ENCODE measurements around the gene RABEP2. TPM values are rescaled to one million over a fixed set of nuclear protein-coding genes. Genes with fewer than 3 reads are reported as not detected.

The RABEP2 gene
- total and polyA plus RNA-seq, 3 experiments from 2014 or later = 6.6 to 21.7 (median 20.8) TPM

DNA sequence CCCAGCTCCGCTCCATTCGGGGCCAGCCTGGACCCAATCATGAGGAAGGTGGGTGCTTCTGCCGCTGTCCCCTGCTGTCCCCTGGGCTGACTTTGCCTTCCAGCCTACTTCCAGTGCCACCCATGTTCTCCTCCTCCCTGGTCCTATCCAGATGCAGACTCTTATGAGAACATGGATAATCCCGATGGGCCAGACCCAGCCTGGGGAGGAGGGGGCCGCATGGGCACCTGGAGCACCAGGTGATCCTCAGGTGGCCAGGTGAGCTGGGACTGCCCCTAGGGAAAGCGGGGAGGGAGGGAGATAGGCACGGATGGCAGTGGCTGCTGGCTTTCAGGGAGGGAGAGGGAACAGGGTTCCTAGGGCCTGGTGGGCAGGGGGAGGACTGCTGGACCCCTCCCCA is 13.7 kb upstream of the RABEP2 start:
- CTCF ChIA-PET = no interaction called here
- Mint-ChIP-seq H3K36me3 (no peaks in the 10 kb centered on the region), H3K4me1 (peaks cover 10 to 13% (median 13%) of the 10 kb centered on the region in 3 donors)

DNA sequence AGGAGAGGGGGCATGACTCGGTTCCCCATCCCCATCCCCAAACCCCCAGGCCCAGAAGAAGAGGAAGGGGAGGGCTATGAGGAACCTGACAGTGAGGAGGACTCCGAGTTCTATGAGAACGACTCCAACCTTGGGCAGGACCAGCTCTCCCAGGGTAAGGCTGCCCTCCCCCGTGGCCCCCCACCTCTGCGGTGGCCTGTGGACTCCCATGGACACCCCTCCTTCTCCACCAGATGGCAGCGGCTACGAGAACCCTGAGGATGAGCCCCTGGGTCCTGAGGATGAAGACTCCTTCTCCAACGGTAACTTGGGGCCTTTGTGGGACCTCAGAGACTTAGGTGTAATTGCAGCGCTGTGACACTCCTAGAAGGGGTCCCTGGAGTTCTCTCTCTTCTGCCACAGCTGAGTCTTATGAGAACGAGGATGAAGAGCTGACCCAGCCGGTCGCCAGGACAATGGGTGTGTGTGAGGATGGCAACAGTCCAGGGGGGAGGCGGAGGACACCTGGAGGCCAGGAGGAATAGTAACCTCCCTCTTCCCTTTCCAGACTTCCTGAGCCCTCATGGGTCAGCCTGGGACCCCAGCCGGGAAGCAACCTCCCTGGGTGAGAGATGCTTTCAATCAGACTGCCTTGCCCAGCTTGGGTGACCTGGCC is 12.3 kb upstream of the RABEP2 start:
- POLR2A ChIA-PET = interaction anchor here (0.6 to 0.7 kb wide), 2 partner anchors 12 to 36 kb away, joined by 3 to 5 read pairs; no protein-coding TSS in a partner anchor
- no peak for DNase-seq

More for the DNA sequence above, 13.7 kb upstream of the RABEP2 start:
- no peak overlapping the region for H3K27ac ChIP-seq (ENCODE audit: low read depth, low read length)
- no peaks in the 10 kb centered on the region for H3K27me3 ChIP-seq (ENCODE audit: insufficient read depth, low read length, poor library complexity, severe bottlenecking)
- no peaks in the 10 kb centered on the region for H3K9me3 Mint-ChIP-seq
- H3K4me1 ChIP-seq (ENCODE audit: insufficient read depth, low read length) = peaks cover 12% of the 10 kb centered on the region
- H3K4me3 ChIP-seq (ENCODE audit: low read length) = no peak overlapping the region
- no peak overlapping the region for H3K27ac Mint-ChIP-seq
- H3K9me3 ChIP-seq (ENCODE audit: low read length) = no peaks in the 10 kb centered on the region
- POLR2A ChIA-PET = no interaction called here
- peak overlapping the region in 1 of 7 donors; percentile 29 for H3K4me3 Mint-ChIP-seq
- no peaks in the 10 kb centered on the region for H3K36me3 ChIP-seq (ENCODE audit: insufficient read depth, low read length)
- DNase-seq = no peak
- H3K27me3 Mint-ChIP-seq = no peaks in the 10 kb centered on the region

DNA sequence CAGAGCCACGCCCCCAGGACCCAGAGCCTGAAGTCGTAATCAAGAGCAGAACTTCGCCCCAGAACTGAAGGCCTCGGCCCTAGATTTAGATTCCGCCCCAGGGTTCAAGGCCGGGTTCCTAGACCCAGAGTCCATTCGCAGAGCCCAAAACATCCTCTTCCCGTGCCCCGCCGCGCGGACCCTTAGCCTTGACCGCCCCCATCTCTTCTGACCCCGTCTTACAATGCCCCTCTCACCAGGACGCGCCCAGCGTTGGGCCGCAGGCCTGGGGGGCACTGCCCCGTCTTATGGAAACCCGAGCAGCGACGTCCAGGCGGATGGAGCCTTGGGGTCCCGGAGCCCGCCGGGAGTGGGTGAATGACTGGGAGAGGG is 11.7 kb upstream of the RABEP2 start:
- Histone ChIP-seq H3K36me3 (ENCODE audit: insufficient read depth, low read length) (no peaks in the 10 kb centered on the region), H3K4me1 (ENCODE audit: insufficient read depth, low read length) (peaks cover 12% of the 10 kb centered on the region), H3K9me3 (ENCODE audit: low read length) (no peaks in the 10 kb centered on the region), H3K4me3 (ENCODE audit: low read length) (no peak overlapping the region), H3K27ac (ENCODE audit: low read depth, low read length) (peak overlapping the region; percentile 4), H3K27me3 (ENCODE audit: insufficient read depth, low read length, poor library complexity, severe bottlenecking) (no peaks in the 10 kb centered on the region)
- CTCF ChIA-PET = interaction anchor here (1.3 to 2.0 kb wide), 2 partner anchors 9 to 10 kb away, joined by 3 to 11 read pairs; no protein-coding TSS in a partner anchor
- no peaks in the 10 kb centered on the region for H3K36me3 Mint-ChIP-seq
- no peaks in the 10 kb centered on the region for H3K27me3 Mint-ChIP-seq
- no peak for DNase-seq
- peak overlapping the region in 4 of 8 donors; percentile 0 to 70 (median 14) for H3K27ac Mint-ChIP-seq
- no peaks in the 10 kb centered on the region for H3K9me3 Mint-ChIP-seq
- peaks cover 10 to 14% (median 13%) of the 10 kb centered on the region in 3 donors for H3K4me1 Mint-ChIP-seq
- POLR2A ChIA-PET = interaction anchor here (0.6 to 0.7 kb wide), 2 partner anchors 11 to 37 kb away, joined by 3 to 5 read pairs; no protein-coding TSS in a partner anchor
- H3K4me3 Mint-ChIP-seq = peak overlapping the region in 5 of 7 donors; percentile 62 to 80 (median 73)

More for the DNA sequence above, 12.3 kb upstream of the RABEP2 start:
- H3K9me3 ChIP-seq (ENCODE audit: low read length) = no peaks in the 10 kb centered on the region
- CTCF ChIA-PET = interaction anchor here (1.3 to 2.0 kb wide), 2 partner anchors 8 to 11 kb away, joined by 3 to 11 read pairs; no protein-coding TSS in a partner anchor
- no peak overlapping the region for H3K27ac ChIP-seq (ENCODE audit: low read depth, low read length)
- H3K4me1 Mint-ChIP-seq = peaks cover 10 to 14% (median 13%) of the 10 kb centered on the region in 3 donors
- H3K4me3 ChIP-seq (ENCODE audit: low read length) = no peak overlapping the region
- no peak overlapping the region for H3K4me3 Mint-ChIP-seq
- no peaks in the 10 kb centered on the region for H3K9me3 Mint-ChIP-seq
- no peaks in the 10 kb centered on the region for H3K36me3 ChIP-seq (ENCODE audit: insufficient read depth, low read length)
- peak overlapping the region in 1 of 8 donors; percentile 79 for H3K27ac Mint-ChIP-seq
- no peaks in the 10 kb centered on the region for H3K36me3 Mint-ChIP-seq
- H3K27me3 ChIP-seq (ENCODE audit: insufficient read depth, low read length, poor library complexity, severe bottlenecking) = no peaks in the 10 kb centered on the region
- no peaks in the 10 kb centered on the region for H3K27me3 Mint-ChIP-seq
- H3K4me1 ChIP-seq (ENCODE audit: insufficient read depth, low read length) = peaks cover 12% of the 10 kb centered on the region

DNA sequence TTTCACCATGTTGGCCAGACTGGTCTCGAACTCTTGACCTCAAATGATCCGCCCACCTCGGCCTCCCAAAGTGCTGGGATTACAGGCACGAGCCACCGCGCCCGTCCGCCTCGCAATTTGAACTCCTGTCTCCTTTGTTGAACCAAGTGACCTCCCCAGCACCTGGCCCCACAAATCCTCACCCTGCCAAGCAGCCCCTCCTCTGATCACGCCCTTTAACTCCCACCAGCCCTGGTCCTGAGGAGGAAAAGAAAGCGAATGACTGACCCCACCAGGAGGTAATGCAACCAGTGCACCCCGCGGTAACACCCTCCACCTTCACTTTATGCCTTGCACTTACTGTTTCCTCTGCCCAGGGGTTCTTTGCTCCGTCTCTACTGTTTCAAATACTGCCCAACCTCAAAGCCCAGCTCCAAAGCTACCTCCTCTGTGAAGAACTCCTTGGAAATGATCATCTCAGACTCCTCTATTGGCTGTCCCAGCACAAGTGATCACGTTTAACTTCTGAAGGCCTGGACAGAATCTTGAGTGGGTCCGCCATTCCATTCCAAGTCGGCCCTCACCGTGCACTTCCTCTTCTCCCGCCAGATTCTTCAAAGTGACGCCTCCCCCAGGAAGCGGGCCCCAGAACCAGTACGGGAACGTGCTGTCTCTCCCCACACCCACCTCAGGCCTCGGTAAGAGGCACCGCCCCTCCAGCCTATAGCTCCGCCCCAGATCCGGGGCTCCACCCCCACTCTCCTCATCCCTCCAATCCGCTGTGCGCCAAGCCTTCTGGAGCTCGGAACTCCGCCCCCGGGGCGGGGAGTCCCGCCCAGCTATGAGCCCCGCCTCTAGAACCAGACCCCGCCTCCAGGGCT is 11.1 kb upstream of the RABEP2 start:
- peaks cover 12% of the 10 kb centered on the region for H3K4me1 ChIP-seq (ENCODE audit: insufficient read depth, low read length)
- Mint-ChIP-seq H3K9me3 (no peaks in the 10 kb centered on the region), H3K27me3 (no peaks in the 10 kb centered on the region), H3K27ac (peak overlapping the region; percentile 0 to 70 (median 27)), H3K4me3 (peak overlapping the region in 6 of 7 donors; percentile 62 to 80 (median 72)), H3K4me1 (peaks cover 10 to 14% (median 14%) of the 10 kb centered on the region in 3 donors), H3K36me3 (no peaks in the 10 kb centered on the region)
- H3K9me3 ChIP-seq (ENCODE audit: low read length) = no peaks in the 10 kb centered on the region
- peak overlapping the region; percentile 61 for H3K27ac ChIP-seq (ENCODE audit: low read depth, low read length)
- DNase-seq = peak; percentile 63 to 86 (median 78)
- H3K27me3 ChIP-seq (ENCODE audit: insufficient read depth, low read length, poor library complexity, severe bottlenecking) = no peaks in the 10 kb centered on the region
- peak overlapping the region; percentile 23 for H3K4me3 ChIP-seq (ENCODE audit: low read length)
- ChIA-PET CTCF (interaction anchor here (1.3 to 2.0 kb wide), 2 partner anchors 9 kb away, joined by 3 to 11 read pairs; no protein-coding TSS in a partner anchor), POLR2A (interaction anchor here (0.6 to 0.7 kb wide), 2 partner anchors 11 to 37 kb away, joined by 3 to 5 read pairs; no protein-coding TSS in a partner anchor)
- H3K36me3 ChIP-seq (ENCODE audit: insufficient read depth, low read length) = no peaks in the 10 kb centered on the region

DNA sequence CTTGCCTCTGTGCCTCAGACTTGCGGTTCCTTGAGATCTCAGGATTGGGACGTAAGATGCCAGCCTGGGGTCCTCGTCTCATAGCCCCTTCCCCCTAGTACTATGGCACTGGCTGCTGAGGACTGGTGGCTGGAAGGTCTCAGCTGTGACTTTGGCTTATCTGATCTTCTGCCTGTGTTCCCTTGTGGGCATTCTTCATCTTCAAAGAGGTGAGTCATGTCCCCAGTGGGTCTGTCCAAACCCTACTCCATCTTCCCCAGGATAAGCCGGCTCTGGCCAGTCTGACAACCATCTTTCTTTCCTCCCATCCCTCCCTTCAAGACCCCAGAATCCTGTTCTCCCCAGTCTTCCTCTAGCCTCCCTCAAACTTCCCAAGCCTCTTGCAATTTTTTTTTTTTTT is 10.3 kb upstream of the RABEP2 start:
- Histone ChIP-seq H3K4me3 (ENCODE audit: low read length) (no peak overlapping the region), H3K36me3 (ENCODE audit: insufficient read depth, low read length) (no peaks in the 10 kb centered on the region), H3K27me3 (ENCODE audit: insufficient read depth, low read length, poor library complexity, severe bottlenecking) (no peaks in the 10 kb centered on the region), H3K27ac (ENCODE audit: low read depth, low read length) (no peak overlapping the region), H3K4me1 (ENCODE audit: insufficient read depth, low read length) (peaks cover 19% of the 10 kb centered on the region), H3K9me3 (ENCODE audit: low read length) (no peaks in the 10 kb centered on the region)
- Mint-ChIP-seq H3K27ac (peak overlapping the region in 2 of 8 donors; percentile 22 to 47), H3K4me3 (peak overlapping the region in 1 of 7 donors; percentile 51), H3K4me1 (peaks cover 17 to 22% (median 22%) of the 10 kb centered on the region in 3 donors), H3K9me3 (no peaks in the 10 kb centered on the region), H3K36me3 (no peaks in the 10 kb centered on the region), H3K27me3 (no peaks in the 10 kb centered on the region)
- ChIA-PET CTCF (interaction anchor here (1.2 kb wide), 1 partner anchor 9 kb away, joined by 4 read pairs; no protein-coding TSS in a partner anchor), POLR2A (no interaction called here)
- no peak for DNase-seq

DNA sequence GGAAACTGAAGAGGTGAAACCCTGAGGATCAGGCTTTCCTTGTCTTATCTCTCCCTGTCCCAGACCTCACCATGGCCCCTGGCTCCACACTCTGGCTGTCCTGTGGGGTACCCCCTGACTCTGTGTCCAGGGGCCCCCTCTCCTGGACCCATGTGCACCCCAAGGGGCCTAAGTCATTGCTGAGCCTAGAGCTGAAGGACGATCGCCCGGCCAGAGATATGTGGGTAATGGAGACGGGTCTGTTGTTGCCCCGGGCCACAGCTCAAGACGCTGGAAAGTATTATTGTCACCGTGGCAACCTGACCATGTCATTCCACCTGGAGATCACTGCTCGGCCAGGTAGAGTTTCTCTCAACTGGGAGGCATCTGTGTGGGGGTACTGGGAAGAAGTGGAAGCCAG is 8.1 kb upstream of the RABEP2 start:
- Histone ChIP-seq H3K36me3 (ENCODE audit: insufficient read depth, low read length) (no peaks in the 10 kb centered on the region), H3K4me1 (ENCODE audit: insufficient read depth, low read length) (peaks cover 19% of the 10 kb centered on the region), H3K27ac (ENCODE audit: low read depth, low read length) (no peak overlapping the region), H3K27me3 (ENCODE audit: insufficient read depth, low read length, poor library complexity, severe bottlenecking) (no peaks in the 10 kb centered on the region), H3K4me3 (ENCODE audit: low read length) (no peak overlapping the region), H3K9me3 (ENCODE audit: low read length) (no peaks in the 10 kb centered on the region)
- Mint-ChIP-seq H3K27me3 (no peaks in the 10 kb centered on the region), H3K4me3 (no peak overlapping the region), H3K36me3 (no peaks in the 10 kb centered on the region), H3K4me1 (peaks cover 20 to 25% (median 21%) of the 10 kb centered on the region in 3 donors), H3K27ac (peak overlapping the region in 1 of 8 donors; percentile 86), H3K9me3 (no peaks in the 10 kb centered on the region)
- POLR2A ChIA-PET = interaction anchor here (0.6 kb wide), 1 partner anchor 61 kb away, joined by 3 read pairs; no protein-coding TSS in a partner anchor
- CTCF ChIA-PET = interaction anchor here (1.6 kb wide), 1 partner anchor 12 kb away, joined by 6 read pairs; no protein-coding TSS in a partner anchor
- no peak for DNase-seq

DNA sequence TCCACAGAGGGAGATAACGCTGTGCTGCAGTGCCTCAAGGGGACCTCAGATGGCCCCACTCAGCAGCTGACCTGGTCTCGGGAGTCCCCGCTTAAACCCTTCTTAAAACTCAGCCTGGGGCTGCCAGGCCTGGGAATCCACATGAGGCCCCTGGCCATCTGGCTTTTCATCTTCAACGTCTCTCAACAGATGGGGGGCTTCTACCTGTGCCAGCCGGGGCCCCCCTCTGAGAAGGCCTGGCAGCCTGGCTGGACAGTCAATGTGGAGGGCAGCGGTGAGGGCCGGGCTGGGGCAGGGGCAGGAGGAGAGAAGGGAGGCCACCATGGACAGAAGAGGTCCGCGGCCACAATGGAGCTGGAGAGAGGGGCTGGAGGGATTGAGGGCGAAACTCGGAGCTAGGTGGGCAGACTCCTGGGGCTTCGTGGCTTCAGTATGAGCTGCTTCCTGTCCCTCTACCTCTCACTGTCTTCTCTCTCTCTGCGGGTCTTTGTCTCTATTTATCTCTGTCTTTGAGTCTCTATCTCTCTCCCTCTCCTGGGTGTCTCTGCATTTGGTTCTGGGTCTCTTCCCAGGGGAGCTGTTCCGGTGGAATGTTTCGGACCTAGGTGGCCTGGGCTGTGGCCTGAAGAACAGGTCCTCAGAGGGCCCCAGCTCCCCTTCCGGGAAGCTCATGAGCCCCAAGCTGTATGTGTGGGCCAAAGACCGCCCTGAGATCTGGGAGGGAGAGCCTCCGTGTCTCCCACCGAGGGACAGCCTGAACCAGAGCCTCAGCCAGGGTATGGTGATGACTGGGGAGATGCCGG is 7.5 kb upstream of the RABEP2 start:
- H3K4me1 ChIP-seq (ENCODE audit: insufficient read depth, low read length) = peaks cover 19% of the 10 kb centered on the region
- no peak overlapping the region for H3K4me3 Mint-ChIP-seq
- no peaks in the 10 kb centered on the region for H3K9me3 Mint-ChIP-seq
- ChIA-PET CTCF (interaction anchor here (1.6 kb wide), 1 partner anchor 13 kb away, joined by 6 read pairs; no protein-coding TSS in a partner anchor), POLR2A (interaction anchor here (1.0 kb wide), 1 partner anchor 18 kb away, joined by 3 read pairs; no protein-coding TSS in a partner anchor)
- H3K27ac Mint-ChIP-seq = peak overlapping the region in 3 of 8 donors; percentile 66 to 86 (median 66)
- no peaks in the 10 kb centered on the region for H3K27me3 ChIP-seq (ENCODE audit: insufficient read depth, low read length, poor library complexity, severe bottlenecking)
- DNase-seq = no peak
- H3K9me3 ChIP-seq (ENCODE audit: low read length) = no peaks in the 10 kb centered on the region
- H3K4me3 ChIP-seq (ENCODE audit: low read length) = no peak overlapping the region
- H3K4me1 Mint-ChIP-seq = peaks cover 20 to 25% (median 21%) of the 10 kb centered on the region in 3 donors
- no peaks in the 10 kb centered on the region for H3K36me3 Mint-ChIP-seq
- no peak overlapping the region for H3K27ac ChIP-seq (ENCODE audit: low read depth, low read length)
- no peaks in the 10 kb centered on the region for H3K27me3 Mint-ChIP-seq
- no peaks in the 10 kb centered on the region for H3K36me3 ChIP-seq (ENCODE audit: insufficient read depth, low read length)

Measured in CD8-positive, alpha-beta memory T cell (primary cell).